ENCODE results near the gene DENND2A.
"Not testable (repeated sequence)": the region's sequence is repeated elsewhere in the genome, so short reads cannot be mapped to it uniquely, and the experiment has no call there.

DENND2A gene

GRCh38 chr7:140576589-140576988, 64.0 kb downstream of the DENND2A start:
- no peaks in the 10 kb centered on the region for H3K4me1 ChIP-seq (ENCODE audit: control insufficient read depth in 1 of 2, insufficient read depth in 2 of 2, low read length in 2 of 2)
- H3K27me3 ChIP-seq (ENCODE audit: low read depth, low read length), result no peaks in the 10 kb centered on the region
- H3K4me3 ChIP-seq (ENCODE audit: low read depth in 1 of 2, low read length in 2 of 2), result no peak overlapping the region
- H3K36me3 ChIP-seq (ENCODE audit: control insufficient read depth in 1 of 2, insufficient read depth in 2 of 2, low read length in 2 of 2), result peaks cover 11 to 23% of the 10 kb centered on the region in 2 donors
- H3K27ac ChIP-seq (ENCODE audit: low read length), result no peak overlapping the region
- no peaks in the 10 kb centered on the region for H3K9me3 ChIP-seq (ENCODE audit: control insufficient read depth in 1 of 2, low read length in 2 of 2)

- no peak overlapping the region for H3K27ac ChIP-seq (ENCODE audit: low read length)
- no peaks in the 10 kb centered on the region for H3K27me3 ChIP-seq (ENCODE audit: low read depth, low read length)
- peaks cover 7 to 12% of the 10 kb centered on the region in 2 donors for H3K36me3 ChIP-seq (ENCODE audit: control insufficient read depth in 1 of 2, insufficient read depth in 2 of 2, low read length in 2 of 2)
- peaks cover 0 to 5% of the 10 kb centered on the region in 2 donors for H3K4me1 ChIP-seq (ENCODE audit: control insufficient read depth in 1 of 2, insufficient read depth in 2 of 2, low read length in 2 of 2)
- no peaks in the 10 kb centered on the region for H3K9me3 ChIP-seq (ENCODE audit: control insufficient read depth in 1 of 2, low read length in 2 of 2)
- H3K4me3 ChIP-seq (ENCODE audit: low read depth in 1 of 2, low read length in 2 of 2), result no peak overlapping the region
These were observed 69.0 kb downstream of the DENND2A start for GRCh38 chr7:140571538-140572122.

GRCh38 chr7:140570120-140570519, 70.5 kb downstream of the DENND2A start:
- no peak overlapping the region for H3K27ac ChIP-seq (ENCODE audit: low read length)
- no peaks in the 10 kb centered on the region for H3K27me3 ChIP-seq (ENCODE audit: low read depth, low read length)
- peaks cover 7 to 12% of the 10 kb centered on the region in 2 donors for H3K36me3 ChIP-seq (ENCODE audit: control insufficient read depth in 1 of 2, insufficient read depth in 2 of 2, low read length in 2 of 2)
- H3K9me3 ChIP-seq (ENCODE audit: control insufficient read depth in 1 of 2, low read length in 2 of 2), result no peaks in the 10 kb centered on the region
- peaks cover 0 to 11% of the 10 kb centered on the region in 2 donors for H3K4me1 ChIP-seq (ENCODE audit: control insufficient read depth in 1 of 2, insufficient read depth in 2 of 2, low read length in 2 of 2)
- H3K4me3 ChIP-seq (ENCODE audit: low read depth in 1 of 2, low read length in 2 of 2), result no peak overlapping the region

GRCh38 chr7:140568021-140568813, 72.4 kb downstream of the DENND2A start:
- no peak overlapping the region for H3K4me3 ChIP-seq (ENCODE audit: low read depth in 1 of 2, low read length in 2 of 2)
- H3K9me3 ChIP-seq (ENCODE audit: control insufficient read depth in 1 of 2, low read length in 2 of 2), result no peaks in the 10 kb centered on the region
- H3K27ac ChIP-seq (ENCODE audit: low read length), result no peak overlapping the region
- peaks cover 4 to 9% of the 10 kb centered on the region in 2 donors for H3K36me3 ChIP-seq (ENCODE audit: control insufficient read depth in 1 of 2, insufficient read depth in 2 of 2, low read length in 2 of 2)
- H3K4me1 ChIP-seq (ENCODE audit: control insufficient read depth in 1 of 2, insufficient read depth in 2 of 2, low read length in 2 of 2), result peaks cover 0 to 17% of the 10 kb centered on the region in 2 donors
- H3K27me3 ChIP-seq (ENCODE audit: low read depth, low read length), result no peaks in the 10 kb centered on the region

- not testable (repeated sequence) for H3K27ac ChIP-seq (ENCODE audit: low read length); H3K27me3 ChIP-seq (ENCODE audit: low read depth, low read length)
These were observed 74.4 kb downstream of the DENND2A start for GRCh38 chr7:140566186-140566585.

GRCh38 chr7:140565761-140566160, 74.9 kb downstream of the DENND2A start:
- not testable (repeated sequence) for H3K27ac ChIP-seq (ENCODE audit: low read length); H3K9me3 ChIP-seq (ENCODE audit: control insufficient read depth in 1 of 2, low read length in 2 of 2); H3K27me3 ChIP-seq (ENCODE audit: low read depth, low read length); H3K4me3 ChIP-seq (ENCODE audit: low read depth in 1 of 2, low read length in 2 of 2); H3K36me3 ChIP-seq (ENCODE audit: control insufficient read depth in 1 of 2, insufficient read depth in 2 of 2, low read length in 2 of 2)
- H3K4me1 ChIP-seq (ENCODE audit: control insufficient read depth in 1 of 2, insufficient read depth in 2 of 2, low read length in 2 of 2), result peaks cover 0 to 23% of the 10 kb centered on the region in 2 donors

More at GRCh38 chr7:140566186-140566585, 74.4 kb downstream of the DENND2A start:
- H3K9me3 ChIP-seq (ENCODE audit: control insufficient read depth in 1 of 2, low read length in 2 of 2); H3K4me3 ChIP-seq (ENCODE audit: low read depth in 1 of 2, low read length in 2 of 2); H3K36me3 ChIP-seq (ENCODE audit: control insufficient read depth in 1 of 2, insufficient read depth in 2 of 2, low read length in 2 of 2): not testable (repeated sequence)
- peaks cover 0 to 23% of the 10 kb centered on the region in 2 donors for H3K4me1 ChIP-seq (ENCODE audit: control insufficient read depth in 1 of 2, insufficient read depth in 2 of 2, low read length in 2 of 2)

DNA sequence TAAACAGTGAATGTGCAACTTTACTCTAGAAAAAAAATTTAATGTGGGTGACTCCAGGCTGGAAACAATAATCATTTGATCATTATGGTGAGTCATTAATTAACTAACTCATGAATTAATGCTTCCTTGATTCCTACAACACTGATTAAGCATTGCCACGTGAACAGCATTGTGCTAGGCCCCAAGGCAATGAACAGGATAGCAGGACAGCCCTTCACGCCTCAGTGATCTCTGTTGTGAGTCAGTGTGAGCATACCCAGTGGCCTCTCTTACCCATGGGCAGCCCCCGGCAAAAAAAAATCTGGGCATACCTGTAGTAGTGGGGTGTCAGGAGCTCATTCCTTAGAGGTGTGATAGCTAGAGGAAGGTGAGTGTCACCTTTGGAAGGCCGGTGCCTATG, 76.0 kb downstream of the DENND2A start:
- Histone ChIP-seq H3K36me3 (ENCODE audit: control insufficient read depth in 1 of 2, insufficient read depth in 2 of 2, low read length in 2 of 2) (peaks cover 0 to 5% of the 10 kb centered on the region in 2 donors), H3K9me3 (ENCODE audit: control insufficient read depth in 1 of 2, low read length in 2 of 2) (no peaks in the 10 kb centered on the region), H3K27ac (ENCODE audit: low read length) (no peak overlapping the region), H3K27me3 (ENCODE audit: low read depth, low read length) (no peaks in the 10 kb centered on the region), H3K4me1 (ENCODE audit: control insufficient read depth in 1 of 2, insufficient read depth in 2 of 2, low read length in 2 of 2) (peaks cover 0 to 23% of the 10 kb centered on the region in 2 donors), H3K4me3 (ENCODE audit: low read depth in 1 of 2, low read length in 2 of 2) (no peak overlapping the region)

DNA sequence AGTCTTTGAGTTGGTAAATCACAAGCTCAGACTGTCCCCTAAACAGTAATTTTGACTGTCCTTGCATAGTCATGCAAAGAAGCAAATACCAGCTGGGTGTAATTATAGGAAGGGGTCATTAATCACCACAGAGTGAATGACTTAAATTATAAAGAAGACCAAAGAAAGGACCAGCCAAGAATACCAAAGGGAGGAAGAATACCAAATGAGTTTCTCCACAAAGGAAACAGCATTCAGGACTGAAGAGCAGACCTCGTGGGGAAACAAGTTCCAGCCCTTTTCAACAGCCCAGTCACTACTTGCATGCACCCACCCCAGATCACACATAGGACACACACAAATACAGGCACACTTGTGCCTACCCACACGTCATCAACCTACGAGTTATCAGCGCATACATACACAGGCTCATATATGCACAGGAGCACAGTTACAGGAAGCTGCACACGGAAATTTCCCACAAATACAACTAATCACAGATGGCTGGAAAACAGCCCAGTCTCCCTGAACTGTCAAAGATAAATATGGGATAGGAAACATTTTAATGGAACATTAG, 77.6 kb downstream of the DENND2A start:
- Histone ChIP-seq H3K36me3 (ENCODE audit: control insufficient read depth in 1 of 2, insufficient read depth in 2 of 2, low read length in 2 of 2) (peaks cover 0 to 14% of the 10 kb centered on the region in 2 donors), H3K4me3 (ENCODE audit: low read depth in 1 of 2, low read length in 2 of 2) (no peak overlapping the region), H3K27ac (ENCODE audit: low read length) (no peak overlapping the region), H3K9me3 (ENCODE audit: control insufficient read depth in 1 of 2, low read length in 2 of 2) (no peaks in the 10 kb centered on the region), H3K27me3 (ENCODE audit: low read depth, low read length) (no peaks in the 10 kb centered on the region), H3K4me1 (ENCODE audit: control insufficient read depth in 1 of 2, insufficient read depth in 2 of 2, low read length in 2 of 2) (peaks cover 0 to 23% of the 10 kb centered on the region in 2 donors)

DNA sequence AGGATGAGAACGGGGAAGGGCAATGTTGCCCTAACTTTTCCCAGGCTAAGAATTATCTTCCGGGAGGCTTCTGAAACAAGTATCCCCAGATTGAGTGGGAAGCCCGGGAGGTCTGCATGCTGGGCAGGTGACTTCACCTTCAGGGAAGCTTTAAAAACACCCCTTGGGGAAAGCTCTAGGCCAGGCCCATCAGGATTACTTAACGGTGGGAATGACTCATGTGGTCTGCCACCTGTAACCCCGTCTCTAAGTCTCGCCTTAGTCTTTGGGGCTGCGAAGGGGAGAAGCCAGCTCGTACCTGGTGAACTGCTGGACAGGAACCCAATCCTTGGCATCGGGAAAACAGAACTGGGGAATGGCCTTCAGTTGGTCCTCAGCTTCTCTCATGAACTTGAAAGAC, 81.2 kb downstream of the DENND2A start:
- Histone ChIP-seq H3K4me3 (ENCODE audit: low read depth in 1 of 2, low read length in 2 of 2) (no peak overlapping the region), H3K27ac (ENCODE audit: low read length) (no peak overlapping the region), H3K27me3 (ENCODE audit: low read depth, low read length) (no peaks in the 10 kb centered on the region), H3K36me3 (ENCODE audit: control insufficient read depth in 1 of 2, insufficient read depth in 2 of 2, low read length in 2 of 2) (peaks cover 0 to 17% of the 10 kb centered on the region in 2 donors), H3K4me1 (ENCODE audit: control insufficient read depth in 1 of 2, insufficient read depth in 2 of 2, low read length in 2 of 2) (peaks cover 0 to 11% of the 10 kb centered on the region in 2 donors), H3K9me3 (ENCODE audit: control insufficient read depth in 1 of 2, low read length in 2 of 2) (no peaks in the 10 kb centered on the region)

DNA sequence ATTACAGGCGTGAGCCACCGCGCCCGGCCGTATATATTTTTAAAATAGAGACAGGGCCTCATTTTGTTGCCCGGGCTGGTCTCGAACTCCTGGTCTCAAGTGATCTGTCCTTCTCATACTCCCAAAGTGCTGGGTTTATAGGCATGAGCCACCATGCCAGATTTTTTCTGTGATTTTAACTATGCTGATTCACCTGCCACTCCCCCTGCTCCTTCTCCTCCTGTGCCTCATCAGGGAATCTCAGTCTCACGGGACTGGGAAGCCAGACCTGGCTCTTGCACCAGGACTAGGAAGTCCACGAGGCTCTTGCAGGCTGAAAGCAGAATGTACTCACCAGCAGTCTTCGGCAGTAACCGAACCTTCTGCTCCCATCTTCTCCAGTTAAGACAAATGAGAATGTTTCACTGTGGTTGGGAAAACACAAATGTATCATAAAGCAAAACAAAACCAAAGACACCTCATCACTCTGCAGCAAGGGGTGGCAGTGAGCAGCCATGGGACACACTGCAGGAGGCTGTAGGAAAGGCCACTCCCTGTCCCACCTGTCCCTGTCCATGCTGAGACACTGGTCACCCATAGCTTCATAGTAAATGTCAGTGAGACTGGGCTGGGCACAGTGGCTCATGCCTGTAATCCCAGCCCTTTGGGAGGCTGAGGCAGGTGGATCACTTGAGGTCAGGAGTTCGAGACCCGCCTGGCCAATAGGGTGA, 82.6 kb downstream of the DENND2A start:
- Histone ChIP-seq H3K36me3 (ENCODE audit: control insufficient read depth in 1 of 2, insufficient read depth in 2 of 2, low read length in 2 of 2) (peaks cover 0 to 17% of the 10 kb centered on the region in 2 donors), H3K27ac (ENCODE audit: low read length) (no peak overlapping the region), H3K4me1 (ENCODE audit: control insufficient read depth in 1 of 2, insufficient read depth in 2 of 2, low read length in 2 of 2) (peaks cover 0 to 3% of the 10 kb centered on the region in 2 donors), H3K4me3 (ENCODE audit: low read depth in 1 of 2, low read length in 2 of 2) (no peak overlapping the region), H3K27me3 (ENCODE audit: low read depth, low read length) (no peaks in the 10 kb centered on the region), H3K9me3 (ENCODE audit: control insufficient read depth in 1 of 2, low read length in 2 of 2) (no peaks in the 10 kb centered on the region)

GRCh38 chr7:140557069-140557468, 83.5 kb downstream of the DENND2A start:
- no peak overlapping the region for H3K27ac ChIP-seq (ENCODE audit: low read length)
- no peaks in the 10 kb centered on the region for H3K9me3 ChIP-seq (ENCODE audit: control insufficient read depth in 1 of 2, low read length in 2 of 2)
- peaks cover 0 to 17% of the 10 kb centered on the region in 2 donors for H3K36me3 ChIP-seq (ENCODE audit: control insufficient read depth in 1 of 2, insufficient read depth in 2 of 2, low read length in 2 of 2)
- H3K27me3 ChIP-seq (ENCODE audit: low read depth, low read length), result no peaks in the 10 kb centered on the region
- H3K4me3 ChIP-seq (ENCODE audit: low read depth in 1 of 2, low read length in 2 of 2), result no peak overlapping the region
- H3K4me1 ChIP-seq (ENCODE audit: control insufficient read depth in 1 of 2, insufficient read depth in 2 of 2, low read length in 2 of 2), result peaks cover 0 to 2% of the 10 kb centered on the region in 2 donors
